ENCODE measurements around the gene ABCA1. TPM values are rescaled to one million over a fixed set of nuclear protein-coding genes. Genes with fewer than 3 reads are reported as not detected.

The ABCA1 gene
- polyA plus RNA-seq, 1 experiment = 36.2 TPM

DNA sequence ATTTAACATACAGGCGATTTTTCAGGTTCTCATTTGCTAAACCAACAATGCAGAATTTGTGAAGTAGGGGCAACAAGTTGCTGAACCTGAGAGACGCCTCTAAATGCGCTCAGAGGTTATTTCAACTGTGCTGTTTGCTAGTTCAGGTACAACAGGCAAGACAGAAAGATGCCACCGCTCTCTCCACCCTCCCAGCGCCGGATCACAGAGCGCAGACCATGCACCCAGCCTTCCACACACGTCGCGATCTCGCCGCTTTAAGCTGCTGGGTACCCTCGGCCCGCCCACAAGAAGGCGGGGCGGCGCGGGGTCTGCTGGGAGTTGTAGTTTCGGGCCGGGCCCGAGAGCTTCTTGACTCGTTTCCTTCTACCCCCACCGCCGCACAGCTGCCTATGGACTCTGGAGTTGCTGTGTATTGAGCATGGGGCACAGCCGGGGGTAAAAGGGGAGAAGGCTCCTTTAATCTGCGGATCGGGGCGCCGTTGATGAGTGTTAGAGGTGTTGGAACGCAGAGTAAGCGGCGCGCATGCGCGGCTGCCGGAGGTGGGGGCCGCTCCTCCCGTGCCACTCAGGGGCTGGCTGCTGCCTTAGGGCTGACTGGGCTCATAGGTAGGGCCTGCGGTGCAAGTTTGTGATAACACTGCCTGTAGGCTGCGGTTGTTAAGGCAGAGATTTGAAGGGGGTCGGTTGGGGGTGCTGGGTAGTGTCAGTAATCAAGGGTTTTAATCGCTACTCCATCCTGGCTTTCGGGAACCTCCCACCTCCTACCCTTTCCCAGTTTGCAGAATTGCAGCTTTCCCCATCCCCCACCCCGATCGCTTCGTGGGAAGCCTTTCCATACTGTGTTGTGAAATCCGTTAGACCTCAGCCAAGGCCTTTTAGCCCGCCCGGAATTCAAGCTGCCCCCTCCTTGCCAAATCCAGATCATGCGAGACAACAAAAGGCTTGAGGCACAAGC is 40.3 kb upstream of the ABCA1 start:
- POLR2A ChIA-PET = interaction anchor here (0.5 to 1.2 kb wide), 3 partner anchors 41 to 482 kb away, joined by 3 to 22 read pairs (median 4); no protein-coding TSS in a partner anchor
- peak overlapping the region; percentile 60 for H3K4me3 ChIP-seq (ENCODE audit: low read depth, low read length)
- peak; percentile 71 for DNase-seq (ENCODE audit: low read depth)
- no peaks in the 10 kb centered on the region for H3K27me3 ChIP-seq (ENCODE audit: control insufficient read depth, insufficient read depth, low read length)
- TF ChIP-seq, protein P1, sequence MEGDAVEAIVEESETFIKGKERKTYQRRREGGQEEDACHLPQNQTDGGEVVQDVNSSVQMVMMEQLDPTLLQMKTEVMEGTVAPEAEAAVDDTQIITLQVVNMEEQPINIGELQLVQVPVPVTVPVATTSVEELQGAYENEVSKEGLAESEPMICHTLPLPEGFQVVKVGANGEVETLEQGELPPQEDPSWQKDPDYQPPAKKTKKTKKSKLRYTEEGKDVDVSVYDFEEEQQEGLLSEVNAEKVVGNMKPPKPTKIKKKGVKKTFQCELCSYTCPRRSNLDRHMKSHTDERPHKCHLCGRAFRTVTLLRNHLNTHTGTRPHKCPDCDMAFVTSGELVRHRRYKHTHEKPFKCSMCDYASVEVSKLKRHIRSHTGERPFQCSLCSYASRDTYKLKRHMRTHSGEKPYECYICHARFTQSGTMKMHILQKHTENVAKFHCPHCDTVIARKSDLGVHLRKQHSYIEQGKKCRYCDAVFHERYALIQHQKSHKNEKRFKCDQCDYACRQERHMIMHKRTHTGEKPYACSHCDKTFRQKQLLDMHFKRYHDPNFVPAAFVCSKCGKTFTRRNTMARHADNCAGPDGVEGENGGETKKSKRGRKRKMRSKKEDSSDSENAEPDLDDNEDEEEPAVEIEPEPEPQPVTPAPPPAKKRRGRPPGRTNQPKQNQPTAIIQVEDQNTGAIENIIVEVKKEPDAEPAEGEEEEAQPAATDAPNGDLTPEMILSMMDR (IDR thresholded peaks at IDR 0.05; ENCODE audit: insufficient read depth, low read depth, low read length) = no peak
- CTCF ChIA-PET = interaction anchor here (0.6 to 1.7 kb wide), 6 partner anchors 9 to 189 kb away, joined by 3 to 7 read pairs (median 3); no protein-coding TSS in a partner anchor
- H3K36me3 ChIP-seq (ENCODE audit: control insufficient read depth, insufficient read depth, low read length) = no peaks in the 10 kb centered on the region

DNA sequence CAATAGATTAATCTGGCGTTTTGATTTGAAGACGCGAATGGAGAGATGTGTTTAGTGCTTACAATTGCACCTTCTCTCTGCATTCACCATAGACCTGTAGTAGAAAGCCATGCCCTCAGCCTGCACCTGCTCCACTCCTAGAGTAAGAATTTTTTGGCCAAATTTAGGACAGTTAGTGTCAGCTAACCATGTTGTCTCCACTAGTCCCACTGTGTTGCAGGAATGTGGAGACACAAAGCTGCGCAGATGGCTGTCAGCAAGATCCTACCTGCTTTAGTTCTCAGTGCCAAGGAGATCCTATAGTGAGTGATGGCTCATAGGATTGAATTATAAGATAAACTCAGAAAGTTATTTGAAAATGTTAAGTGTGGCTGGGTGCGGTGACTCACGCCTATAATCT is 35.1 kb upstream of the ABCA1 start:
- ChIA-PET POLR2A (interaction anchor here (0.6 kb wide), 1 partner anchor 120 kb away, joined by 9 read pairs; no protein-coding TSS in a partner anchor), CTCF (no interaction called here)
- Histone ChIP-seq H3K36me3 (ENCODE audit: control insufficient read depth, insufficient read depth, low read length) (no peaks in the 10 kb centered on the region), H3K4me3 (ENCODE audit: low read depth, low read length) (no peak overlapping the region), H3K27me3 (ENCODE audit: control insufficient read depth, insufficient read depth, low read length) (no peaks in the 10 kb centered on the region)
- DNase-seq (ENCODE audit: low read depth) = no peak
- TF ChIP-seq, protein P1 (IDR thresholded peaks at IDR 0.05; ENCODE audit: insufficient read depth, low read depth, low read length) = no peak

DNA sequence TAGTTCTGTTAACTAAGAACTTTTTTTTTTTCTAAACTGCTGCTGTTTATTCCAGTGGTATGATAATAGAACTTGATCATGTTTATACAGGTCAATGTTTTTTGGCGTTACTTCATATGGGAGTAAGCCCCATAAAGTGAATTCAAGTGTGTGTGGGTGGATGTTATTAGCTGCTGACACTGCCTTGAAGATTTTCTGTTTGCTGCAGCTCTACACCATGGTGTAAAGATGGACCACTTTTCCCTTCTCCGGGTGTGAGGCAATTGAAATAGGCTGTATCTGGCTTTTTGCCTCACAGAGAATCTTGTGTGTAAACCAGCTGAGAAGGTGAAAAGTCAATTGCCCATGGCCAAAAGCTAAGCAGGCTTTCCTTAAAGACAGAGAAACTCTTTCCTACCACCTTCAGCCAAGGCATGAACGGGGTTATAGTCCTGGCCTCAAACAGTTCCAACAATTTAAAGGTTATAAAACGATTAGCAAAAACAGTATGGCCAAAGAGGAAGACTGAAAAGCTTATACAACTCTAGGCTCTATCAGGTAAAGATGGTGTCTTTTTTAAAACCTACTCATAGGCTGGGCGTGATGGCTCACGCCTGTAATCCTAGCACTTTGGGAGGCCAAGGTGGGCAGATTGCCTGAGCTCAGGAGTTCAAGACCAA is 33.9 kb upstream of the ABCA1 start:
- no peaks in the 10 kb centered on the region for H3K36me3 ChIP-seq (ENCODE audit: control insufficient read depth, insufficient read depth, low read length)
- TF ChIP-seq, protein P1 (IDR thresholded peaks at IDR 0.05; ENCODE audit: insufficient read depth, low read depth, low read length) = no peak
- no peaks in the 10 kb centered on the region for H3K27me3 ChIP-seq (ENCODE audit: control insufficient read depth, insufficient read depth, low read length)
- H3K4me3 ChIP-seq (ENCODE audit: low read depth, low read length) = no peak overlapping the region
- ChIA-PET POLR2A (no interaction called here), CTCF (interaction anchor here (1.2 to 1.6 kb wide), 2 partner anchors 35 to 99 kb away, joined by 3 to 4 read pairs; partner anchors contain the start of gene ABCA1)
- DNase-seq (ENCODE audit: low read depth) = no peak

DNA sequence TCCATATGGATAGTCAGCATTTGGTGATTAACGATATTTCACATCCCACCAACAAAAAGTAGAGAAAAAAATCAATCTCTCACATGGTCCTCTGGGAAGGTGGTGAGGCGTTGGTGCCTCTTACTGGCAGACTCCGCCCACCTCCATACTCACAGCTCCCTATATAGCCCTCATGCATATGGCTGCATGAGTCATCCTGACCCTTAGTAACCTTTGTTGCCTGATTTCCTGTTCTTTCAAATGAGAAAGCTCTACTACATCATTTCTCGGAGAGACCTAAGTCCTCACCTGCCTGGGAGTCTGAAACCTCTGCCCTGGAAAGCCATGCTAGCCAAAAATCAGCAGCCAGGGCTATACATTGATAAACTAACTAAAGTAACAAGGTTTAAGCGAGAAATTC is 33.3 kb upstream of the ABCA1 start:
- Histone ChIP-seq H3K36me3 (ENCODE audit: control insufficient read depth, insufficient read depth, low read length) (no peaks in the 10 kb centered on the region), H3K4me3 (ENCODE audit: low read depth, low read length) (no peak overlapping the region), H3K27me3 (ENCODE audit: control insufficient read depth, insufficient read depth, low read length) (no peaks in the 10 kb centered on the region)
- CTCF ChIA-PET = interaction anchor here (1.2 to 1.6 kb wide), 2 partner anchors 34 to 99 kb away, joined by 3 to 4 read pairs; partner anchors contain the start of gene ABCA1
- TF ChIP-seq, protein P1 (IDR thresholded peaks at IDR 0.05; ENCODE audit: insufficient read depth, low read depth, low read length) = no peak
- no peak for DNase-seq (ENCODE audit: low read depth)
- POLR2A ChIA-PET = no interaction called here

DNA sequence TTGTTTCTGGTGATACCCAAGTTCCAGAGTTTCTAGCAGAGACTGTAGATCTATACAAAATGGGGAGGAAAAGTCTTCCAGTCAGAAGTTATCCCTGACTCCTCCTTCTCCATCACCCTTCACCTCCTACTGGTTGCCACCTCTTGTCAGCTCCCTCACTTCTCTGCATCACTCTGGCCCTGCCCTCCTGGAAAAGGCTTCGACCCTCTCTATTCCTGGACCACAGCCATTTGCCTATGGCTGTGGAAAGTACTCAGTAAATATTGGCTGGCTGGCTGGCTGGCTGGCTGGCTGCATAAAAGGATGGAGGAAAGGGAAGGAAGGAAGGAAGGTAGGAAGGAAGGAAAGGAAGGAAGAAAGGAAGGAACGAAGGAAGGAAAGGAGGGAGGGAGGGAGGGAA is 32.7 kb upstream of the ABCA1 start:
- H3K27me3 ChIP-seq (ENCODE audit: control insufficient read depth, insufficient read depth, low read length) = no peaks in the 10 kb centered on the region
- no peak for DNase-seq (ENCODE audit: low read depth)
- ChIA-PET POLR2A (no interaction called here), CTCF (interaction anchor here (1.6 kb wide), 1 partner anchor 33 kb away, joined by 4 read pairs; the partner anchor contains the start of gene ABCA1)
- no peak overlapping the region for H3K4me3 ChIP-seq (ENCODE audit: low read depth, low read length)
- TF ChIP-seq, protein P1 (IDR thresholded peaks at IDR 0.05; ENCODE audit: insufficient read depth, low read depth, low read length) = no peak
- H3K36me3 ChIP-seq (ENCODE audit: control insufficient read depth, insufficient read depth, low read length) = no peaks in the 10 kb centered on the region

All from BJ (cell line).